MM.1S (cell line): Measurements from ENCODE around the gene KDM4B.

Experiments
- DNase-seq: peaks from one replicate; pipeline ENCODE4 v3.0.0-alpha.2; 2015
- H2AFZ ChIP-seq: fragments of 300-600 bp; sonication (generic); 2 replicates; pipeline ENCODE4 v1.6.0; 2016; ENCODE audit warnings: antibody characterized with exemption, low read length
- H3F3A ChIP-seq: fragments of 300-600 bp; sonication (generic); 2 replicates; pipeline ENCODE4 v1.6.1; 2016; ENCODE audit warnings: mild to moderate bottlenecking, antibody characterized with exemption, low read length, moderate library complexity, mixed read lengths; ENCODE audit not compliant: insufficient read depth
- H3K27ac ChIP-seq: fragments of 300-600 bp; sonication (generic); 2 replicates; pipeline ENCODE4 v1.5.1; 2016; ENCODE audit warnings: mild to moderate bottlenecking, low read length
- H3K27me3 ChIP-seq: fragments of 300-600 bp; sonication (generic); replicated peaks from 2 replicates; pipeline ENCODE4 v1.6.0; 2016; ENCODE audit warnings: low read length; ENCODE audit not compliant: insufficient read depth
- H3K36me3 ChIP-seq: fragments of 300-600 bp; sonication (generic); replicated peaks from 2 replicates; pipeline ENCODE4 v1.6.1; 2016; ENCODE audit warnings: mild to moderate bottlenecking, low read length, mixed read lengths; ENCODE audit not compliant: insufficient read depth
- H3K4me1 ChIP-seq: fragments of 300-600 bp; sonication (generic); 2 replicates; pipeline ENCODE4 v1.6.1; 2016; ENCODE audit warnings: low read length, mixed read lengths
- H3K4me2 ChIP-seq: fragments of 300-600 bp; sonication (generic); 2 replicates; pipeline ENCODE4 v1.6.0; 2016; ENCODE audit warnings: low read depth, low read length
- H3K4me3 ChIP-seq: fragments of 300-600 bp; sonication (generic); 2 replicates; pipeline ENCODE4 v1.5.1; 2016; ENCODE audit warnings: low read length, mixed read lengths
- H3K79me2 ChIP-seq: fragments of 300-600 bp; sonication (generic); 2 replicates; pipeline ENCODE4 v1.6.1; 2016; ENCODE audit warnings: mixed run types, low read length, mixed read lengths
- H3K9ac ChIP-seq: fragments of 300-600 bp; sonication (generic); 2 replicates; pipeline ENCODE4 v1.6.1; 2016; ENCODE audit warnings: low read length, mixed read lengths
- H3K9me2 ChIP-seq: fragments of 300-600 bp; sonication (generic); replicated peaks from 2 replicates; pipeline ENCODE4 v1.6.1; 2016; ENCODE audit warnings: mild to moderate bottlenecking, low read length, mixed read lengths; ENCODE audit not compliant: insufficient read depth
- H3K9me3 ChIP-seq: fragments of 300-600 bp; sonication (generic); replicated peaks from 2 replicates; pipeline ENCODE4 v1.6.1; 2016; ENCODE audit warnings: mild to moderate bottlenecking, low read length, mixed read lengths; ENCODE audit not compliant: insufficient read depth
- H4K20me1 ChIP-seq: fragments of 300-600 bp; sonication (generic); 2 replicates; pipeline ENCODE4 v1.6.1; 2016; ENCODE audit warnings: mild to moderate bottlenecking, low read length, moderate library complexity, mixed read lengths; ENCODE audit not compliant: insufficient read depth
- CTCF ChIP-seq: fragments of 300-600 bp; sonication (generic); IDR thresholded peaks from 2 replicates; pipeline ENCODE4 v1.5.1; 2016; ENCODE audit warnings: antibody characterized with exemption, low read length, mixed read lengths
- EZH2 ChIP-seq: fragments of 300-600 bp; sonication (generic); optimal IDR thresholded peaks from 2 replicates; pipeline ENCODE3; 2017; ENCODE audit warnings: low read depth, mild to moderate bottlenecking, antibody characterized with exemption, low read length, mixed read lengths
- EZH2phosphoT487 ChIP-seq: fragments of 300-600 bp; sonication (generic); IDR thresholded peaks from 2 replicates; pipeline ENCODE4 v1.6.1; 2018; ENCODE audit warnings: antibody characterized with exemption, low read length

The KDM4B gene

GRCh38 chr19:5118026-5118425 is 149.1 kb downstream of the KDM4B start:
- TF ChIP-seq EZH2: no peak
- TF ChIP-seq EZH2phosphoT487: no peak
- no peak for TF ChIP-seq CTCF
- H3F3A ChIP-seq: no peaks in the 10 kb centered on the region
- H3K27ac ChIP-seq: no peak overlapping the region
- H2AFZ ChIP-seq: no peak overlapping the region
- no peaks in the 10 kb centered on the region for H4K20me1 ChIP-seq
- H3K4me1 ChIP-seq: no peaks in the 10 kb centered on the region
- no peaks in the 10 kb centered on the region for H3K9me3 ChIP-seq
- no peaks in the 10 kb centered on the region for H3K27me3 ChIP-seq
- H3K9me2 ChIP-seq: no peaks in the 10 kb centered on the region
- H3K36me3 ChIP-seq: no peaks in the 10 kb centered on the region
- no peak overlapping the region for H3K9ac ChIP-seq
- H3K4me3 ChIP-seq: no peak overlapping the region
- no peak for DNase-seq
- H3K4me2 ChIP-seq: no peak overlapping the region
- H3K79me2 ChIP-seq: no peaks in the 10 kb centered on the region

DNA sequence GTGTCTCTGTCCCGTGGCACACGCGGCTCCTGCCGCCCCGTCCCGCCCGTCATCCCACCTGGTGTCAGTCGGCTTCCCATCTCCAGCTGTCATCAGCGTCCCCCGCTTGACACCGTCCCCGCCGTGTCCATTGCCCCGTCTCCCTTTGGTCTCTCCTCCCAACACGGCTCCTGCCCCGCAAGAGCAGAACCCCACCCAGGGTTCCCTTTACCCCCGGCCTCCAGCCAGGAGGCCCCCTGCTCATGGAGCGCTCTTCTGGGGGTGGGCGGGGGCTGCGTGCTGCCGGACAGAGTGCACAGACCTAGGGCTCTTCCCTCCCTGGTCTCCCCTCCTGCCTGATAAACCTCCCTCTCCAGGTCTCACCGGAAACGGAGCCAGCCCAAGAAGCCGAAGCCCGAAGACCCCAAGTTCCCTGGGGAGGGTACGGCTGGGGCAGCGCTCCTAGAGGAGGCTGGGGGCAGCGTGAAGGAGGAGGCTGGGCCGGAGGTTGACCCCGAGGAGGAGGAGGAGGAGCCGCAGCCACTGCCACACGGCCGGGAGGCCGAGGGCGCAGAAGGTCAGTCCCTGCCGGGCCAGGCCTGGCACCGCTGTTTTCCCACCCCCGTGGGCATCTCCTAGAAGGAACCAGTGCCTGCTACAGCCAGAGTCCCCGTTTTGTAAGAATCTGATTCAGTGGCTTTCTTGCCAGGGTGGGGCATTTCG is 150.5 kb downstream of the KDM4B start:
- no peaks in the 10 kb centered on the region for H3F3A ChIP-seq
- no peaks in the 10 kb centered on the region for H3K9me2 ChIP-seq
- TF ChIP-seq EZH2phosphoT487 (no peak), EZH2 (no peak), CTCF (no peak)
- no peak overlapping the region for H3K4me3 ChIP-seq
- no peak overlapping the region for H2AFZ ChIP-seq
- no peak for DNase-seq
- no peaks in the 10 kb centered on the region for H3K79me2 ChIP-seq
- H3K36me3 ChIP-seq: no peaks in the 10 kb centered on the region
- no peak overlapping the region for H3K9ac ChIP-seq
- no peaks in the 10 kb centered on the region for H3K27me3 ChIP-seq
- no peaks in the 10 kb centered on the region for H3K4me1 ChIP-seq
- H3K4me2 ChIP-seq: no peak overlapping the region
- no peak overlapping the region for H3K27ac ChIP-seq
- H3K9me3 ChIP-seq: no peaks in the 10 kb centered on the region
- no peaks in the 10 kb centered on the region for H4K20me1 ChIP-seq

DNA sequence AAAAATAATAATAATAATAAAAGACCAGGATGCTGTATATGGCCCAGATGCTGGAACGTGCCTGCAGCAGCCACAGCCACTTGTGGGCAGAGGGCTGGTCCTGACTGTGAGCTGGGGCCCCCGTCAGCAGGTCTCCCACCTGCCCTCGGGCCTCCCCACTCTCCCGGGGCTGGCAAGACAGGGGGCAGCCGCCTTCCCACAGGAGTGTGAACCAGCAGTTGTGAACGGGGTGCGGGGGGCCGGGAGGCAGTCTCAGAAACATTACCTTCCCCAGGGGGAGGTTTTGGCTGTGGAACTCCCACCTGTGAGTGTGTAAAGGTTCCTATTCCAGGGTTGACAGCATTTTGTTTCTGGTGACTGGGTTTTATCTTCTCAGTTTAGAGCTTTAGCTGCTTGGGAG is 151.4 kb downstream of the KDM4B start:
- Histone ChIP-seq H3K79me2 (no peaks in the 10 kb centered on the region), H3K9ac (no peak overlapping the region), H3K36me3 (no peaks in the 10 kb centered on the region), H4K20me1 (no peaks in the 10 kb centered on the region), H3F3A (no peaks in the 10 kb centered on the region), H3K27me3 (no peaks in the 10 kb centered on the region), H3K9me2 (no peaks in the 10 kb centered on the region), H3K4me3 (no peak overlapping the region), H3K4me1 (no peaks in the 10 kb centered on the region), H3K27ac (no peak overlapping the region), H3K9me3 (no peaks in the 10 kb centered on the region), H2AFZ (no peak overlapping the region), H3K4me2 (no peak overlapping the region)
- no peak for DNase-seq
- TF ChIP-seq EZH2phosphoT487 (no peak), CTCF (no peak), EZH2 (no peak)
